Measurements from ENCODE around the gene ELOVL1.

ELOVL1 gene

GRCh38 chr1:43322506-43322905 lies 45.3 kb downstream of the ELOVL1 start:
- no peak for FAIRE-seq

GRCh38 chr1:43321331-43321891 lies 46.4 kb downstream of the ELOVL1 start:
- FAIRE-seq, result no peak

GRCh38 chr1:43319766-43320165 lies 48.0 kb downstream of the ELOVL1 start:
- no peak for FAIRE-seq

GRCh38 chr1:43319288-43319687 lies 48.5 kb downstream of the ELOVL1 start:
- no peak for FAIRE-seq

- no peak for FAIRE-seq
These were observed 49.0 kb downstream of the ELOVL1 start for GRCh38 chr1:43318831-43319230.

- no peak for FAIRE-seq
These were observed 49.9 kb downstream of the ELOVL1 start for GRCh38 chr1:43317817-43318471.

GRCh38 chr1:43316738-43317520 lies 50.9 kb downstream of the ELOVL1 start:
- no peak for FAIRE-seq

- no peak for FAIRE-seq
These were observed 51.7 kb downstream of the ELOVL1 start for GRCh38 chr1:43315963-43316737.

GRCh38 chr1:43315481-43315880 lies 52.3 kb downstream of the ELOVL1 start:
- FAIRE-seq, result no peak

GRCh38 chr1:43314233-43314632 lies 53.6 kb downstream of the ELOVL1 start:
- FAIRE-seq, result no peak

GRCh38 chr1:43313771-43314170 lies 54.0 kb downstream of the ELOVL1 start:
- FAIRE-seq, result no peak

Measured in TTC549 (cell line).